Left lung (tissue), 10 donors: Measurements from ENCODE around the gene DGKI. TPM values are rescaled to one million over a fixed set of nuclear protein-coding genes. Genes with fewer than 3 reads are reported as not detected.

Source experiments
- ATAC-seq: fragments of 200-7000 bp; cut with Tn5 transposase; one replicate; pipeline ENCODE4 v1.9.1; 2020; ENCODE audit warnings: moderate library complexity
- DNase-seq, 4 donors: peaks; one replicate each; pipeline ENCODE4 v3.0.0-alpha.2; 2013 to 2020
- H3K27ac ChIP-seq, 2 donors: fragments of 200-600 bp; sonication (generic) in 1 of 2; one replicate each; pipeline versions ENCODE4 v1.5.0 to v1.8.0; 2020 to 2021
- H3K27me3 ChIP-seq, 2 donors: fragments of 200-600 bp; sonication (generic) in 1 of 2; one replicate each; pipeline versions ENCODE4 v1.5.0 to v1.8.0; 2020 to 2021
- H3K36me3 ChIP-seq, 2 donors: fragments of 200-600 bp; sonication (generic) in 1 of 2; one replicate each; pipeline versions ENCODE4 v1.5.0 to v1.8.0; 2020 to 2021
- H3K4me1 ChIP-seq, 2 donors: fragments of 200-600 bp; one replicate each; pipeline ENCODE4 v1.8.0; 2021
- H3K4me3 ChIP-seq, 2 donors: fragments of 200-600 bp; sonication (generic) in 1 of 2; one replicate each; pipeline versions ENCODE4 v1.5.0 to v1.8.0; 2020 to 2021; ENCODE audit warnings: mild to moderate bottlenecking in 1 of 2
- H3K9me3 ChIP-seq, 2 donors: fragments of 200-600 bp; sonication (generic) in 1 of 2; one replicate each; pipeline versions ENCODE4 v1.5.0 to v1.8.0; 2020 to 2021
- CTCF ChIP-seq, 2 donors: fragments of 200-600 bp; sonication (generic) in 1 of 2; IDR thresholded peaks; one replicate each; pipeline versions ENCODE4 v1.5.0 to v1.8.0; 2021; ENCODE audit warnings: antibody characterized with exemption in 2 of 2
- intact Hi-C, 2 donors: fragments of 100-400 bp; cut with DNase I; formaldehyde crosslinking; loops; one replicate each; pipeline versions ENCODE4 v1.11.2 to v1.14.2; 2022
- polyA plus RNA-seq, 6 donors: library from polyadenylated mRNA; unstranded; fragments of 120-200 nt; gene quantifications; one replicate each; pipeline ENCODE4 v1.2.1, GENCODE V29; 2013; ENCODE audit not compliant: insufficient read length in 6 of 6
- total RNA-seq, 2 donors: library from RNA; stranded (reverse); fragmentation: NEBNext Ultra II Directional; extraction: Animal tissue kit (Norgen Biotek cat#: 25700); gene quantifications; one replicate each; pipeline ENCODE4 v1.2.1, GENCODE V29; 2021
- donor health status: DM: no; HTN: yes; CAD: no.
- donor health status: DM: no; HTN: no; CAD: no.

DGKI gene
- total and polyA plus RNA-seq, 8 donors = 0.34 to 1.4 (median 0.50) TPM

- H3K27me3 ChIP-seq = no peaks in the 10 kb centered on the region
- H3K4me3 ChIP-seq = no peak overlapping the region
- intact Hi-C loops = no loop called here
- no peaks in the 10 kb centered on the region for H3K4me1 ChIP-seq
- DNase-seq = no peak
- no peak for TF ChIP-seq CTCF (IDR thresholded peaks at IDR 0.05)
- peak; percentile 79 for ATAC-seq
- no peak overlapping the region for H3K27ac ChIP-seq
- H3K36me3 ChIP-seq = no peaks in the 10 kb centered on the region
- H3K9me3 ChIP-seq = no peaks in the 10 kb centered on the region
Measured at GRCh38 chr7:137393570-137393969, 453.2 kb downstream of the DGKI start.

GRCh38 chr7:137390076-137390475, 456.7 kb downstream of the DGKI start:
- Histone ChIP-seq H3K27me3 (no peaks in the 10 kb centered on the region), H3K36me3 (no peaks in the 10 kb centered on the region), H3K27ac (no peak overlapping the region), H3K9me3 (no peaks in the 10 kb centered on the region), H3K4me3 (no peak overlapping the region), H3K4me1 (no peaks in the 10 kb centered on the region)
- intact Hi-C loops = no loop called here
- TF ChIP-seq CTCF (IDR thresholded peaks at IDR 0.05) = no peak
- ATAC-seq (peak; percentile 85), DNase-seq (peak in 1 of 4 donors; percentile 5)

- intact Hi-C loops = no loop called here
- Histone ChIP-seq H3K27ac (no peak overlapping the region), H3K4me1 (no peaks in the 10 kb centered on the region), H3K9me3 (no peaks in the 10 kb centered on the region), H3K36me3 (no peaks in the 10 kb centered on the region), H3K27me3 (no peaks in the 10 kb centered on the region), H3K4me3 (no peak overlapping the region)
- TF ChIP-seq CTCF (IDR thresholded peaks at IDR 0.05) = no peak
- DNase-seq (no peak), ATAC-seq (no peak)
Measured at GRCh38 chr7:137388916-137389315, 457.9 kb downstream of the DGKI start.

GRCh38 chr7:137386966-137387365, 459.8 kb downstream of the DGKI start:
- H3K27me3 ChIP-seq = no peaks in the 10 kb centered on the region
- ATAC-seq (no peak), DNase-seq (no peak)
- no peaks in the 10 kb centered on the region for H3K36me3 ChIP-seq
- no peaks in the 10 kb centered on the region for H3K4me1 ChIP-seq
- no peaks in the 10 kb centered on the region for H3K9me3 ChIP-seq
- H3K4me3 ChIP-seq = no peak overlapping the region
- H3K27ac ChIP-seq = no peak overlapping the region
- intact Hi-C loops = no loop called here
- no peak for TF ChIP-seq CTCF (IDR thresholded peaks at IDR 0.05)

GRCh38 chr7:137381045-137381444, 465.7 kb downstream of the DGKI start:
- ATAC-seq (no peak), DNase-seq (no peak)
- no peaks in the 10 kb centered on the region for H3K4me1 ChIP-seq
- no peak for TF ChIP-seq CTCF (IDR thresholded peaks at IDR 0.05)
- no peak overlapping the region for H3K27ac ChIP-seq
- H3K9me3 ChIP-seq = no peaks in the 10 kb centered on the region
- no peak overlapping the region for H3K4me3 ChIP-seq
- intact Hi-C loops = no loop called here
- H3K36me3 ChIP-seq = no peaks in the 10 kb centered on the region
- H3K27me3 ChIP-seq = no peaks in the 10 kb centered on the region
